ENCODE measurements around the gene MCUR1. TPM values are rescaled to one million over a fixed set of nuclear protein-coding genes. Genes with fewer than 3 reads are reported as not detected.

MCUR1 gene
- total RNA-seq, 1 donor from 2014 or later: 24.8 TPM

DNA sequence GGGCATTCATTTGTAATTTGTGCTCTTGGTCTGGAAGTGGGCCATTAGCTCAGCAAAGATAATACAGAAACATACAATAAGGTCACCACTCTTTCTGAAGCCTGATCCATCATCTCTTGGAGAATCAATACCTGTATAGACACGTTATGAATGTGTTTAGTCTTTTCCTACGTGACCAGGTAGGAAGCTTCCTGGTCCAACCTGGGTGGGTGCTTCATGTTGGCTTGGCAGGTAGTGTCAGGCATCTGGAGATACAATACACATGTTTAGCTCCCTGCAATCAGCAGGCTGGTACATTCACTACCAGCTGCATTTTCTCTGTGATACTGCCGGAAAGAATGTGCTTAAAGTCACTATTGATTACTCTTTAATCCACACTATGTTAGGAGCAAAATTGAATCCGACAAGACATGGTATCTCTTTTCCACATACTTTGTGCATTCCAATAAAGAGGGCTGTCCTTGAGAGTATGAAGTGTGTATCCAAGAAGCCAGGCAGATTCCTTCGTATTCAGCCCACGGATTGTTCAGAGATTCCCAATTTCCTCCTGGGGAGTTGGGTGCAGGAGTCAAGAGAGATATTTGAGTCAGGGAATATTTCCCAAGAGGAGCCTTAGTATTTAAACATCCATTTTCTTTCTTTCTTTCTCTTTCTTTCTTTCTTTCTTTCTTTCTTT lies 52.9 kb downstream of the MCUR1 start:
- no peaks in the 10 kb centered on the region for H3K9me3 Mint-ChIP-seq (ENCODE audit: unreplicated experiment)
- peaks cover 37% of the 10 kb centered on the region for H3K4me1 Mint-ChIP-seq (ENCODE audit: unreplicated experiment)
- no peaks in the 10 kb centered on the region for H3K36me3 Mint-ChIP-seq (ENCODE audit: unreplicated experiment)
- DNase-seq (ENCODE audit: extremely low spot score, unreplicated experiment): no peak
- no peaks in the 10 kb centered on the region for H3K27me3 Mint-ChIP-seq (ENCODE audit: unreplicated experiment)
- no peak overlapping the region for H3K4me3 Mint-ChIP-seq (ENCODE audit: unreplicated experiment)
- H3K27ac Mint-ChIP-seq (ENCODE audit: unreplicated experiment): peak overlapping the region; percentile 82
- TF ChIP-seq, protein P1, sequence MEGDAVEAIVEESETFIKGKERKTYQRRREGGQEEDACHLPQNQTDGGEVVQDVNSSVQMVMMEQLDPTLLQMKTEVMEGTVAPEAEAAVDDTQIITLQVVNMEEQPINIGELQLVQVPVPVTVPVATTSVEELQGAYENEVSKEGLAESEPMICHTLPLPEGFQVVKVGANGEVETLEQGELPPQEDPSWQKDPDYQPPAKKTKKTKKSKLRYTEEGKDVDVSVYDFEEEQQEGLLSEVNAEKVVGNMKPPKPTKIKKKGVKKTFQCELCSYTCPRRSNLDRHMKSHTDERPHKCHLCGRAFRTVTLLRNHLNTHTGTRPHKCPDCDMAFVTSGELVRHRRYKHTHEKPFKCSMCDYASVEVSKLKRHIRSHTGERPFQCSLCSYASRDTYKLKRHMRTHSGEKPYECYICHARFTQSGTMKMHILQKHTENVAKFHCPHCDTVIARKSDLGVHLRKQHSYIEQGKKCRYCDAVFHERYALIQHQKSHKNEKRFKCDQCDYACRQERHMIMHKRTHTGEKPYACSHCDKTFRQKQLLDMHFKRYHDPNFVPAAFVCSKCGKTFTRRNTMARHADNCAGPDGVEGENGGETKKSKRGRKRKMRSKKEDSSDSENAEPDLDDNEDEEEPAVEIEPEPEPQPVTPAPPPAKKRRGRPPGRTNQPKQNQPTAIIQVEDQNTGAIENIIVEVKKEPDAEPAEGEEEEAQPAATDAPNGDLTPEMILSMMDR (IDR thresholded peaks at IDR 0.05): no peak

DNA sequence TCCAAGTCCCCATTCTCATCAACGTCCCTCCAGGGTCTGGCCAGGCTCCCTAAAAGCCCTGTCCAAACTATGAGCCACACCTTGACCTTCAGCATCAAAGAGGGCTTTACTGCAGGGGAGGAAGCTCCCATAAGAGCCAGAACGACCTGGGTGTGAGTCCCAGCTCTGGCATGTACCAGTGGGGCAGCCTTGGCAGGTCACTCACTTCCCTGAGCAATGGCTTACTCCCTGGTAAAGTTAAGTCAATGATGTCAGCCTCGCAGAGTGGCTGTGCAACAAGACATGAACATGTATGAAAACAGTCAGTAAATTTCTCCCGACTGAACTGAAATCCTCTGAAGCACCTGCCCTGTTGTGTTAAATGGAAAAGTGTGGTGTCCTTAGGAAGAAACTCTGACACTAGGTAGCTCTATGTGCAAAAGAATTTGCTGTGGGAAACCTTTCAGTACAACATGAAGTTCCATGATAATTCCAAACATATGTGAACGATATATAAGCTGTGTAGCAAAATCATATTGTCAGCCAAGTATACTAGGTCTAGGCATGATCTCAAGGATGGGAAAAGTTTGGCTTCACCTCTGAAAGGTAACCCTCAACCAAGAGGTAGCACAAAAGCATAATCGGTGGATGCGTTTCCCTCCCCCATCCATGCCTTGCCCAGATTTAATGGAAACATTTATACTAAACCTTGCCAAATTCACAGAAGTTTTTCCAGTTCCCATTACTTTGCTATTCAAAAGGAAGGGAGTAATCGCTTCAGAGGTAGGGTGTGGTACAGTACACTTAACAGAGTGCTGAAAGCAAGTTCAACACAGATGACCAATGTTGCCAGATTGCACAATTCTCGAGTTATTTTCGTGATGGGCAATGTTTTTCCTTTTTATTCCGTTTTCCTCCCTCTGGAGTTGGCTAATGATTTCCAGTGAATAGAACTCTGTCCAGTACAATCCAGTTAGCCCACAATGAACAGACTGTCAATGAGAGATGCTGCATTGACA lies 53.8 kb downstream of the MCUR1 start:
- Mint-ChIP-seq H3K36me3 (ENCODE audit: unreplicated experiment) (no peaks in the 10 kb centered on the region), H3K4me1 (ENCODE audit: unreplicated experiment) (peaks cover 30% of the 10 kb centered on the region), H3K27me3 (ENCODE audit: unreplicated experiment) (no peaks in the 10 kb centered on the region), H3K27ac (ENCODE audit: unreplicated experiment) (peak overlapping the region; percentile 82), H3K4me3 (ENCODE audit: unreplicated experiment) (no peak overlapping the region), H3K9me3 (ENCODE audit: unreplicated experiment) (no peaks in the 10 kb centered on the region)
- no peak for DNase-seq (ENCODE audit: extremely low spot score, unreplicated experiment)
- TF ChIP-seq, protein P1 (IDR thresholded peaks at IDR 0.05): no peak

DNA sequence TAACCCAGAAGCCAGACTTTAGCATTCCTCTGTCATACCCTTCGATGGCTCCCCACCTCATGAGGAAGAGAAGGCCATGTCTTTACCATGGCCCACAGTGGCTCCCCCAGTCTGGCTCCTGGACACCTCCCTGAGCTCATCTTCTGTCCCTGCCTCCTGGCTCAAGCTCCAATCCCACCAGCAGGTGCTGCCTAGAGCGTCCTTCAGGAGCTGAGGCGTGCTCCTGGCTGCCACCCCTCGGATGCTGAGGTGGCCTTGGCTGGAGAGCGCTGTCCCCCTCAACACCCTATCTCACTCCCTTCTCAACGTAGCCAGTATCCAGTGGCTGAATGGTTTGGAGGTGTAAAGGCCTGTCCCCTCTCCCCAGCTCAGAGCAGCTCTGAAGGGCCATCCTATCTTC lies 55.3 kb downstream of the MCUR1 start:
- H3K4me3 Mint-ChIP-seq (ENCODE audit: unreplicated experiment): no peak overlapping the region
- no peaks in the 10 kb centered on the region for H3K27me3 Mint-ChIP-seq (ENCODE audit: unreplicated experiment)
- DNase-seq (ENCODE audit: extremely low spot score, unreplicated experiment): no peak
- no peaks in the 10 kb centered on the region for H3K9me3 Mint-ChIP-seq (ENCODE audit: unreplicated experiment)
- TF ChIP-seq, protein P1 (IDR thresholded peaks at IDR 0.05): no peak
- H3K36me3 Mint-ChIP-seq (ENCODE audit: unreplicated experiment): no peaks in the 10 kb centered on the region
- no peak overlapping the region for H3K27ac Mint-ChIP-seq (ENCODE audit: unreplicated experiment)
- peaks cover 34% of the 10 kb centered on the region for H3K4me1 Mint-ChIP-seq (ENCODE audit: unreplicated experiment)

DNA sequence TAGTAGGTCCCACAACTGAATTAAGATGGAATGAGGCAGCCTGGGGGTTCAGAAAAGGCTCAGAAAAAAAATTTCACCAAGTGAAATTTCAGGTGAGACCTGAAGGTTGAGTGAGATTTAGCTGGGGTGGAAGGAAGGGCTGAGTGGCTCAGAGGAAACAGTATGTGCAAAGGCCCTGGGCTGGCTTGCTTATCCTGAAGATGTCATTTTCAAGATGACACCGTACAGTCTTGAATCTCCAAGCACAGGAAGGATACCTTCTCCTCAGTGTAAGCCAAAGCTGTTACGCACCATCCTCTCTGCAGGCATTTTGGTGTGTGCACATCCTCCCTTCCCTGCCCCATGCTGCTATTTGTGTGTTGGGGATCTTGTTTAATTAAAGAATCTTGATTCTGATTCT lies 59.7 kb downstream of the MCUR1 start:
- H3K36me3 Mint-ChIP-seq (ENCODE audit: unreplicated experiment): no peaks in the 10 kb centered on the region
- no peak for DNase-seq (ENCODE audit: extremely low spot score, unreplicated experiment)
- H3K4me1 Mint-ChIP-seq (ENCODE audit: unreplicated experiment): peaks cover 7% of the 10 kb centered on the region
- peak overlapping the region; percentile 4 for H3K27ac Mint-ChIP-seq (ENCODE audit: unreplicated experiment)
- H3K9me3 Mint-ChIP-seq (ENCODE audit: unreplicated experiment): no peaks in the 10 kb centered on the region
- H3K4me3 Mint-ChIP-seq (ENCODE audit: unreplicated experiment): no peak overlapping the region
- TF ChIP-seq, protein P1 (IDR thresholded peaks at IDR 0.05): no peak
- H3K27me3 Mint-ChIP-seq (ENCODE audit: unreplicated experiment): no peaks in the 10 kb centered on the region

DNA sequence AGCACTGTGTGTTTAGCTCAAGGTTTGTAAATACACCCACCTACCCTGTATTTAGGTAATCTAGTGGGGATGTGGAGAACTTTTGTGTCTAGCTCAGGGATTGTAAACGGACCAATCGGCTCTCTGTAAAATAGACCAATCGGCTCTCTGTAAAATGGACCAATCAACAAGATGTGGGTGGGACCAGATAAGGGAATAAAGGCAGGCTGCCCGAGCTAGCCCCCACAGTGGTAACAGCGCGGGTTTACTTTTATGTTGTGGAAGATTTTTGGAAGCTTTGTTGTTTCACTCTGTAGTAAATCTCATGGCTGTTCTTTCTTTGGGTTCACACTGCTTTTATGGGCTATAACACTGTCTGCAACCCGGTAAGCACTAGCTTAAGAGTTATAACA lies 70.6 kb downstream of the MCUR1 start:
- Mint-ChIP-seq H3K36me3 (ENCODE audit: unreplicated experiment) (no peaks in the 10 kb centered on the region), H3K4me1 (ENCODE audit: unreplicated experiment) (no peaks in the 10 kb centered on the region), H3K4me3 (ENCODE audit: unreplicated experiment) (no peak overlapping the region), H3K27me3 (ENCODE audit: unreplicated experiment) (peaks cover 2% of the 10 kb centered on the region), H3K27ac (ENCODE audit: unreplicated experiment) (no peak overlapping the region), H3K9me3 (ENCODE audit: unreplicated experiment) (peaks cover 4% of the 10 kb centered on the region)
- no peak for DNase-seq (ENCODE audit: extremely low spot score, unreplicated experiment)
- TF ChIP-seq, protein P1 (IDR thresholded peaks at IDR 0.05): no peak

All from osteocyte (in vitro differentiated cells).